NCI-H460 (cell line): ENCODE data around the gene THAP7. TPM values are rescaled to one million over a fixed set of nuclear protein-coding genes. Genes with fewer than 3 reads are reported as not detected.

Experiments
- DNase-seq: peaks from one replicate; pipeline ENCODE4 v3.0.0-alpha.2; 2016; ENCODE audit warnings: low read depth; ENCODE audit errors: extremely low read depth
- small RNA-seq, 2 experiments: library from RNA; depleted of rRNA; stranded (forward); fragments of <200 nt; gene quantifications; one replicate each; pipeline ENCODE3, GENCODE V24; 2014
- total RNA-seq: library from RNA; depleted of rRNA; stranded (reverse); fragments of >200 nt; shearing (Covaris generic); gene quantifications from 2 replicates; pipeline ENCODE4 v1.2.3, GENCODE V29; 2014; rRNA removed

The THAP7 gene
- total RNA-seq, 1 experiment from 2014 or later: 21.3 TPM

GRCh38 chr22:20952544-20953341 lies 49.2 kb downstream of the THAP7 start:
- no peak for DNase-seq

GRCh38 chr22:20951932-20952380 lies 50.0 kb downstream of the THAP7 start:
- DNase-seq: no peak

- no peak for DNase-seq
Observed at GRCh38 chr22:20951151-20951931, 50.6 kb downstream of the THAP7 start.

- DNase-seq: no peak
Observed at GRCh38 chr22:20949698-20950183, 52.2 kb downstream of the THAP7 start.

Small RNA genes lying within 50 kb of the gene (small RNA-seq; reads per million reads assigned to genes)
- gene MIR649: 0 reads per million in 2 experiments

Other genes starting within 250 kb of the THAP7 start
- 11.2 and 11.3 TPM in 2 replicates for gene SERPIND1, start 228.0 kb downstream of the THAP7 start, total RNA-seq
- 17.3 and 24.6 TPM in 2 replicates for gene PI4KA, start 143.3 kb downstream of the THAP7 start, total RNA-seq
- 9.0 and 11.2 TPM in 2 replicates for gene SNAP29, start 143.1 kb downstream of the THAP7 start, total RNA-seq
- 37.8 and 39.5 TPM in 2 replicates for gene CRKL, start 84.7 kb downstream of the THAP7 start, total RNA-seq
- 0.98 and 1.4 TPM in 2 replicates for gene AIFM3, start 34.9 kb downstream of the THAP7 start, total RNA-seq
- gene LZTR1, start 19.8 kb downstream of the THAP7 start, total RNA-seq: 20.1 and 24.1 TPM in 2 replicates
- gene P2RX6, start 13.0 kb upstream of the THAP7 start, total RNA-seq: 5.2 and 6.9 TPM in 2 replicates
- not detected in 2 replicates for gene SLC7A4, start 30.4 kb upstream of the THAP7 start, total RNA-seq
- not detected in 2 replicates for gene LRRC74B, start 43.8 kb upstream of the THAP7 start, total RNA-seq